T-helper 2 cell (primary cell): ENCODE measurements around the gene POFUT2.
A peak's percentile ranks its signal among the peaks of the same experiment; 100 is the strongest.

Experiments used
- DNase-seq, 5 experiments: peaks; one replicate each; pipeline versions ENCODE4 v3.0.0 to v3.0.0-alpha.2; 2012 to 2022
- total RNA-seq, 2 donors: gene quantifications; one replicate each; lab custom pipeline; 2026; lab: John Stamatoyannopoulos, UW

POFUT2 gene, protein sequence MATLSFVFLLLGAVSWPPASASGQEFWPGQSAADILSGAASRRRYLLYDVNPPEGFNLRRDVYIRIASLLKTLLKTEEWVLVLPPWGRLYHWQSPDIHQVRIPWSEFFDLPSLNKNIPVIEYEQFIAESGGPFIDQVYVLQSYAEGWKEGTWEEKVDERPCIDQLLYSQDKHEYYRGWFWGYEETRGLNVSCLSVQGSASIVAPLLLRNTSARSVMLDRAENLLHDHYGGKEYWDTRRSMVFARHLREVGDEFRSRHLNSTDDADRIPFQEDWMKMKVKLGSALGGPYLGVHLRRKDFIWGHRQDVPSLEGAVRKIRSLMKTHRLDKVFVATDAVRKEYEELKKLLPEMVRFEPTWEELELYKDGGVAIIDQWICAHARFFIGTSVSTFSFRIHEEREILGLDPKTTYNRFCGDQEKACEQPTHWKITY
- total RNA-seq, result 57.4 to 71.4 reads per million in 2 donors

DNA sequence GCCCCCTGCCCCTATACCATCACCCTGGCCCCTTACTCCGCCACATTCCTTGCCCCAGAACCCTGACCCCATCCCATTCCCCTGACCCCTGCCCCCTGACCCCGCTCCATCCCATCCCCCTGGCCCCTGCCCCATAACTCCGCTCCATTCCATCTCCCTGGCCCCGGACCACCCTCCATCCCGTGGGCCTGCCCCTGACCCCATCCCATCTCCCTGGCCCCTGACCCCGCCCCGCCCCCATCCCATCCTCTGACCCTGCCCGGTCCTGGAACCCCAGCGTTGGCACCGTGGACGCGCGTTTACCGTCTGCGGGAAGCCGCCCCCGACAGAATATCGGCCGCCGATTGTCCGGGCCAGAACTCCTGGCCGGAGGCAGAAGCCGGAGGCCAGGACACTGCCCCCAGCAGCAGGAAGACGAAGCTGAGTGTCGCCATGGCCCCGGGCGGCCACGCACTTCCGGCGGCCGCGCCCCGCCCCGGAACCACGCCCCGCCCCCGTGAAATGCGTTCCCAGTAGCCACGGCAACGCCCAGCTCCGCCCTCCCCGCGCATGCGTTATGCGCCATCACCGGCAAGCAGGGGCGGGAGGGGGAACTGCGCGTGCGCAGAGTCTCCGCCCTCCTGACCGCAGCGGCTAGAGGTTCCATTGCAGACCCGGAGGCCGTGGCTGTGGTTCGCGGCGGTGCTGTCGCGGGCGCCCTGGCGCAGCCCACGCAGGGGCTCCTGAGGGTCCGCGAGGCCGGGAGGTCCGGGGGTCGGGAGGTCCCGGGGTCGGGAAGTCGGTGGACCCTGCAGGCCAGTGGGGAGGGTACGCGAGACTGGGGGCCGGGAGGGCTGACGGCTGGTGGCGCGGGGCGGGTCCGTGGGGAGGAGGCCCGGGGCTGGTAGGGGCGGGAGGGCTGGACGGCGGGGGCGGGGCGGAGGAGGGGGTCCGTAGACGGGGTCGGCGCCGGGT, at the start of gene POFUT2:
POFUT2 (minus strand) TSS at position 458 of the 954 bp plus-strand sequence; CDS start at position 434, 24 bp downstream.
- peak; percentile 94 to 99 (median 98) for DNase-seq

DNA sequence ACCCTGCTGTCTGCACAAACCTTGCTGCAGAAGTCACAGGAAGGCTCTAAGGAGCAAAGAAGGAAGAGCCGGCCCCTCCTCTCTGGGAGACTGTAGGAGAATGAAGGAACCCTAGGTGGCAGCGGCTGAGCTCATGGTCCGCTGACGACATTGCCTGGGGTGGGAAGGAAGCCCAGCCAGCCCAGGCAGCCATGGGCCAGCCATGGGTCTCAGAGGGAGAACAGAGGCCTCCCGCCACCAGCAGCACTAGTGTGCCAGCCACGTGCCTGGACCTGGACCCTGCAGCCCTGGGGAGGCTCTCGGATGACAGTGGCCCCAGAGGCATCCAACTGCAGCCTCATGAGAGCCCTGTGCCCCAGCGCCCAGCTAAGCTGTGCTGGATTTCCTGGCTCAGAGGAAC, 49.2 kb upstream of the POFUT2 start:
- DNase-seq, result no peak

DNA sequence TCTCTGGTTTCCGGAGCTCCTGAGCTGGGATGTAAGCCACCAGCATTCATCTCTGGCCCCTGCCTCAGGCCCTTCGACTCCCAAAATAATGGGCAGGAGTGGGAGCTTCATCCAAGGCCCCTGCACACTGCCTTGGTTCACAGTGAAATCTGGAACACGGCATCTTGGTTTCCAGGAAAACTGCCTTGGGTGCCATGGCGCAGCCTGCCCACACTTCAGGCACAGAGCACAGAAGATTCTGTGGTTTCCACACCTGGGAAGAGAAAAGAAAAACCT, 48.8 kb upstream of the POFUT2 start:
- no peak for DNase-seq

DNA sequence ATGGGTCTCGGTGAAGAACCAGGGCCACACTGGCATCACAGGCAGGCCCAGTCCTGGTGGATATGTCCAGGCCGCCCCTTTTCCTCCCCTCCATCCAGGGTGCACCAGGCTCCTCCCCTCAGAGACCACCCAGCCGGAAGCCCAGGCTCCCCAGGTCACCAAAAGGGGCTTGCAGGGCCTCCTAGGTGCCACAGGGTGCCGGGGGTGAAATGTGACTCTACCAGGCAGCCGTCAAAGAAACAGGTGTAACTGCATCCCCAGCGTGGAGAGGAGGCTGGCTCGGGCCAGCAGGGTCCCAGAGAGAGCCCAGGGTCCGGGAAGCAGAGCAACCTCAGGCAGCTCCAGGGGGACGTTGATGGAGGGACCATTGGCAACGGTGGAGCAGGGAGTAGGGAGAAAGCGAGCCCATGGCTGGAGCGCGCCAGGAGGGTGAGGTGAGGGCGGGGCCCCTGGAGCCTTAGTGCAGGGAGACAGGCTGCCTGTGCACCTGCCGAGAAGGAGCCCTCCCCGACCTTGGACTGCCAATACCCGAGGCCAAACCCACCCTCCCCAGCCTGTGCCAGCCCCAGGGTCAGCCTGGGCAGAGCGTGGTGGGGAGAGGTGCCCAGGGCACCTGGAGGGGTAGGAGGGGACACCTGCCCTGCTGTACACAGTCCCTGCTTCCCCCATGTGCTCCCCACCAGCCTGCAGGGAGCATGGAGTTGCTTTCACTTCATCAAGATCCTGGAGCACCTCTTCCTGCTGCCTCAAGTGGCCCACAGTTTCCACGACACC, 48.3 kb upstream of the POFUT2 start:
- no peak for DNase-seq

DNA sequence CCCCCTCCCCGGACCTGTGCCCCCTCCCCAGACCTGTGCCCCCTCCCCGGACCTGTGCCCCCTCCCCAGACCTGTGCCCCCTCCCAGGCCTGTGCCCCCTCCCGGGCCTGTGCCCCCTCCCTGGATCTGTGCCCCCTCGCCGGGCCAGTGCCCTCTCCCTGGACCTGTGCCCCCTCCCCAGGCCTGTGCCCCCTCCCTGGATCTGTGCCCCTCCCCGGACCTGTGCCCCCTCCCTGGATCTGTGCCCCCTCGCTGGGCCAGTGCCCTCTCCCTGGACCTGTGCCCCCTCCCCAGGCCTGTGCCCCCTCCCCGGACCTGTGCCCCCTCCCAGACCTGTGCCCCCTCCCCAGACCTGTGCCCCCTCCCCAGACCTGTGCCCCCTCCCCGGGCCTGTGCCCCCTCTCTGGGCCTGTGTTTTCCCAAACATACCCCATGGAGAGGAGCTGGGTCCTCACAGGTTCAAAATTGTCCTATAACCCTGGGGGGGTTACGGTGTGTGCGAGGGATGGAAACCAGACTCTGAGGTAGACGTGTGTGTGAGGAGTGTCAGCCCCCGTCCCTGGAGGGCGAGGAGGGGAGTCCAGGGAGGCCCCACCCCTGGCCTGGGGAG, 47.6 kb upstream of the POFUT2 start:
- DNase-seq, result no peak

DNA sequence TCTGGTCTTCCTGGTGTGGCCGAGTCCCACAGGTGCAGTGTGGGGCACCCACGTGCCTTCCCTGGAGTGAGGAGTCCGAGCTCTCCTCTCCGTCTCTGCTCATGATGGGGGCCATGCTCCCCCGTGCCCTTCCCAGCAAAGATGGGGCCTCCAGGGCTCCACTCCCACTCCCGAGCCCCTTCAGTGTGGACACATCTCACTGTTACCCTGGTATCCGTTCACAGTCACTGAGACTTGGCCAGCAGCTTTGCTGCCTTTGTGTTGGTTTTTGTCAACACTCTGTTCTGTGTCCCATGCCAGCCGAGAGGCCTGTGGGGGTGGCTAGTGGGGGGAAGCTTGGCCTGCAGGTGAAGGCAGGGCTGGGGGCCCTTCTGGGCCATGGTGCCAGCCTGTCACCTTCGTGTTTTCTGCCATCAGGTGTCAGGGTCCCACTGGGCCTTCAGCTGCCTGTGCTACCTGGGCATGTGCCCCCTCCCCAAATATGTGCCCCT, 46.9 kb upstream of the POFUT2 start:
- no peak for DNase-seq

DNA sequence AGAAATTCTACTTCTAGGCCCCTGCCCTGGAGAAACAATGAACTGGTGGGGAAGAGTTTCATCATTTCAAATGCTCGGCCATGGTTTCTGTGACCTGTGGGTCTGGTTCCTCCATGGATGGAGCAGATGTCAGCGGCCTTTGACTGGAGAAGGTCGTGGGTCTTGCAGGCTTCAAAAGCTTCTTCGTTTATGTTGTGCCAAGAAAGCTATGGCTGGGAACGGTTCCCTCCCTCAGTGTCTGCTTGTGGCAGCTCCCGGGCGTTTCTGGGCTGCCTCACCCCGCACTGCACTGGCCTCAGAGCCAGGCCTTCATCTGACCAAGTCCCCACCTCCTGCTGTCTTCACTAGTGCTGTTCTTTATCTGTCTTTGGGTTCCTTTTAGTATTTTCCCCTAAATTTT, 46.4 kb upstream of the POFUT2 start:
- no peak for DNase-seq

DNA sequence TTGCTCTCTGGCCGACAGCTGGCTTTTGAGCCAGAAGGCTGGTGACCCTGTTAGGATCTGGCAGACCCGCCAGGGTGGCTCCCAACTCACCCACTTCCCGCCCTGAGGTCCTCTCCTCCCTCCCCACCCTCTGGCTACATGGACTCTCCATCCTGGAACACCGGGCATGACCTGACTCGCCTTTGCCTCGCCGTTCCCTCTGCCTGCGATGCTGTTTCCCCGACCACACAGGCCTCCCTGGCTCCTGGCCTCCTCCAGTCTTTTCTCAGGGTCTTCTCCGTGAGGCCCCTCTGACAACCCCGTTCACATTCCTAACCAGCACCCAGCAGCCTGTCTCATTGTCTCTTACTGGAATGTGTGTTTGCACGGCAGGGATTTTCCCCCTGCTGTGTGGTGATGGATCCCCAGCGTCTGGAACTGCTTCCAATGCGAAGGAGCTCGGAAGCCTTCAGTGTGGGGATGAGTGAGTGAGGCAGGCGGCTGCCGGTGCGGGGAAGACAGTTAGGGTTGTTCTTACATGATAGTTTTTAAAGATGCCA, 46.0 kb upstream of the POFUT2 start:
- no peak for DNase-seq

DNA sequence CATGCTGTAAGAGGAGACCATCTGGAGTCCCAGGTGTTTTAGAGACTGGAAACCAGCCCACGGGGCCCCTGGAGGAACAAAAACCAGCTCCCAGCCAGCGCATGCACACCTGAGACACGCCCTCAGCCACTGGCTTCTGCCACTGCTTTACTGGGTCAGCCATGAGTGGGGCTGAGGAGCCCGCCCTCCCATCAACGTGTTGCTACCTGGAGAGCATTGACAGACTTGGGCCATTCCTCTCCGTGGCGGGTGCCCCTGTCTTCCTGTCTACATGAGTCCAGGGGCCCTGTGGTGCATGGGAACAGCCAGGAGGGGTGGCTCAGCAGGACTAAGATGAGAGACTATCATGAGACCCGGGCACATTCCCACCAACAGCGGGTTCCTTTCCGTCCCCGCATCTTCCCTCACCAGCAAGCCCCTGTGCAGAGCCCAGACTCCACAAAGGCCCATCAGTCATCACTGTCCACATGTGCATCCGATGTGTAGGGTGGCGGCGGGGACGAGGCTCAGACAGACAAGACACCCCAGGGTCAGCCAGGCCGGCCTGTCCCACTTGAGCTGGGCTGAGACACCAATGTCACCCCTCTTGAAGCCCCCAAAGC, 45.4 kb upstream of the POFUT2 start:
- DNase-seq, result no peak

DNA sequence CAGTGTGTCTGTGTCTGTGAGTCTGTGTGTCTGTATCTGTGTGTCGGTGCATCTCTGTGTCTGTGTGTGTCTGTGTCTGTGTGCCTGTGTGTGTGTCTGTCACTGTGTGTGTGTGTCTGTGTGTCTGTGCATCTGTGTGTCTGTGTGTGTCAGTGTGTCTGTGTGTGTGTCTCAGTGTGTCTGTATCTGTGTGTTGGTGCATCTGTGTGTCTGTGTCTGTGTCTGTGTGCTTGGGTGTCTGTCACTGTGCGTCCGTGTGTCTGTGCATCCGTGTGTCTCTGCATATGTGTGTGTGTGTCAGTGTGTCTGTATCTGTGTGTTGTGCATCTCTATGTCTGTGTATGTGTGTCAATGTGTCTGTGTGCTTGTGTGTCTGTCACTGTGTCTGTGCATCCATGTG, 44.7 kb upstream of the POFUT2 start:
- no peak for DNase-seq

DNA sequence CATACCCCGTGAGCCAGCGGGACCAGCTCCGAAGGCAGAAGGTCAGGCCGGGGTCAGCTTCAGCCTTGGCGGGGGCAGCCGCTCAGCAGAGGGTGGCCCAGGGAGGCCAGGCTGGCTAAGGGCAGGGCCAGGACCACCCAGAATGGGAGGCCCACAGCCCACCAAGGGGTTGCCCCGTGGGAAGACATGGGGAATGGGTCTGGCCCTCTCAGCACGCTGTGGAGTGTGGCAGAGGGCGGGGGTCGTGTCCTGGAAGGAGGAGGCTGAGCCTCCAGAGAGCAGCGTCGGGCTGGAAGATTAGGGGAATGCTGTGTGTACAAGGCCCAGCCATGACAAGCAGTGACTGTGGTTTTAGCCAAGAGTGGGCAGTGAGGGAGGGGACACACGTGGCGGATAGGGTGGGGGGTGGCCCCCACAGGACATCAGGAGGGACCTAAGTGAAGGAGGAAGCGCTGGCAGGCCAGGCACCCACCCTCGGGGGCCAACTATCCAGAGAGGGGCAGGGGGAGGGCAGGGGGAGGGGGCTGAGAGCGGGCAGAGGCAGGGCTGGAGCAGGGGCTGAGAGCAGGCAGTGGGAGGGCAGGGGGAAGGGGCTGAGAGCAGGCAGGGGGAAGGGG, 43.9 kb upstream of the POFUT2 start:
- DNase-seq, result no peak

DNA sequence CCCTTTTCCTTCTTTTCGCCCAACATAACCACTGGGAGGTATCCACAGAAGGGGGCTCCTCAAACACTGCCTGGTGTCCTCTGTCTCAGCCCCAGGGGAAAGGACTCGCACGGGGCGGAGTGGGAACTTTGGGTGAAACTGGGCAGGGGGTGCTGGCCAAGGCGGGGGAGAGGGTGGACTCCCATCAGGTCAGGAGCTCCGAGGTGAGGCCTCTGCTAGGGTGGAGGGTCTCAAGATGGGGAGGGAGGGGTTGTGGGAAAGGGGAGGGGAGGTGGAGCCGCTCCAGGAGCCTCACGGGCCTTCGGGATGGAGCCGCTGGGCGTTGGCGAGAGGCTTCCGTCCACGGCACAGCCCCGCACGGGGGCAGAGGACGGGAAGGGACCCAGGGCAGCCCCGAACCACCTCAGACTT, 43.2 kb upstream of the POFUT2 start:
- DNase-seq, result no peak

DNA sequence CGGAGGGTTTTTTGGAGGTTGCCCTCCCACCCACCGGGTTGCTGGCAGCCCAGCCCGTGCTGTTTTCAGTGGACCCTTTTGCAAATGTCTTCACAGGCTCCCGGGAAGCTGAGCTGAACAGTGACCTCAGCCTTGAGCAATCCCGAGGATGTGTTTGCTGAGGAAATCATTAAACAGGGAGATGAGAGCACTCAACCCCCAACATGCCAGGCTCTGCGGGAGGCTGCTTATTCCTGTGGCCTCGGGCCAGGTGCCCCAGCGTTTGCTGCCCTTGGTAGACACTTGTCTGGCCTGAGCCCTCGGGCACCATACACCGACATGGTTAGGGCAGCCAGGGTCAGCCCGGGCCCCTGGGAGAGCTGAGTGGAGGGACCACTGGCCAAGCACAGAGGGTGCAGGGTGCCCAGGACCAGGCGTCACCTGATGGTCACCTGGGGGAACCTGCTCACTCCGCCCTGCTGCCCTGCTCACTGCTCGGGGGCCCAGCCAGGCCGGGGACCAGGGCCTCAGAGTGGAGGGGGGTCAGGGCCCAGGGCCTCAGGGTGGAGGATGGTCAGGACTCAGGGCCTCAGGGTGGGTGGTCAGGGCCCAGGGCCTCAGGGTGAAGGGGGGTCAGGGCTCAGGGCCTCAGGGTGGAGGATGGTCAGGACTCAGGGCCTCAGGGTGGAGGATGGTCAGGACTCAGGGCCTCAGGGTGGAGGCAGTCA, 42.5 kb upstream of the POFUT2 start:
- DNase-seq, result no peak

DNA sequence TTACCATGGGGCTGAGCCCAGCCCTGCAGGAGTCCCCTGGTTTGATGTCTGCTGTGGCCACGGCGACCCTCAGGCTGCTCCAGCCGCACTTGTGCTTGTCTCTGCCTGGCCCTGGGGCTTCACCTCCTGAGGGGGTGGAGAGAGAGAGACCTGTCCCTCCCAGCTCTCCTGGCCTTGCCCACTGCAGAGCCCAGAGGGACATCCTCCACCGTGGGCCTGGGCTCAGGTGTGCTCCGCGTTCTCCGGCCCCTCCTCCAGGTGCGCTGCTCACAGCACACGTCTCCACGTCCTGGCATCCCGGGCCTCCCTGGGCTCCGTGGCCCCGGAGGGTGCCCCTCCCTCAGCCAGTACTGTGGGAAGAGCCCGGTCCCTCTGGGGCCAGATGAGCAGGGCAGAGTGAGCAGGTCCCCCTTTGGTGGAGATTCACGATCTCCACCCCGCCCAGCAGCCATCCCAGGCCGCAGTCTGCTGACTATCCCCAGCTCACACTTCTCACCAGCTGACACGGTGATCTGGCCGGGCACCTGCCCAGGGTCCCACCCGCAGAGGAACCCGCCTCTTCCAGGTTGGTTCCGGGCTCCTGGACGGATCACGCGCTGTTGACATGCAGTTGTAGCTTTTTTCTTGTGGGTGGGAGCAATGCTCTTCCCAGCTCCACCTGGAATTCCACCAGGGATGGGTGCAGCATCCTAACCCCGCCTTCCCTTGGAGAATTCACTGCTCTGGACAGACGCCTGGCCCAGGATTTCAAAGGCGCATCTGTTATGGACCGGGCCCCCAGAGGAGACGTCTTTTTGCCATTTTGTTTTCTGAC, 41.8 kb upstream of the POFUT2 start:
- no peak for DNase-seq

DNA sequence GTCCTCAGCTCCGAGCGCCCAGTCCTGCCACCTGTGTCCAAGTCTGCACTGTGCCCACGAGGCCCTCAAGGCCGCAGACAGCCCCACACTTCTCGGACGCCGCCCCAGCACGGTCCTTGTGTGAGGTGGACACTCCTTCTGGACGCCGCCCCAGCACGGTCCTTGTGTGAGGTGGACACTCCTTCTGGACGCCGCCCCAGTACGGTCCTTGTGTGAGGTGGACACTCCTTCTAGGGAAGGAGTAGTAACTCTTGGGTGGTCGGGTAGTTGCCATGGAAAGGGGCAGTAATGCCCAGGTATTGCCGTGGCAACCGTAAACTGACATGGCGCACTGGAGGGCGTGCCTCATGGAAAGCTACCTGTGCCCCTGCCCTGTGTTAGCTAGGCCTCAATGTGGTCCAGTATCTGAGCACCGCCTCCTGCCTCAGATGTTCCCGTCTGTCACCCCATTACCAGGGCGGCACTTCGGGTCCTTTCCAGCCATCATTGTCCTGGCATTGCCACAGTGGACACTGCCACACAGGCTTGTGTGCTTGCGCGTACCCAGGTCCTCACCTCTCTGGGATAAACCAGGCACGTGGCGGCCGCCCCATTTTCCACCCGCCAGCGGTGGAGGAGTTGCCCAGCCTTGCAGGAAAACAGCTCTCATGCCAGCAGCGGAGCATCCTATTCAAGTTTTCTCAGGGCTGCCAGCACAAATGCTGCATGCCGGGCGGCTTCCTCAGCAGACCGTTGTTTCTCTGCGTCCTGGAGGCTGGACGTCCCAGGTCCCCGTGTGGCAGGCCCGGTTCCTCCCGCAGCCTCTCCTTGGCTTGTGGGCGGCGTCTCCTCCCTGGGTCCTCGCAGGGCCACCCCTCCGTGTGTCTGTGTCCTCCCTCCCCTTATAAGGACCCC, 40.8 kb upstream of the POFUT2 start:
- DNase-seq, result no peak

DNA sequence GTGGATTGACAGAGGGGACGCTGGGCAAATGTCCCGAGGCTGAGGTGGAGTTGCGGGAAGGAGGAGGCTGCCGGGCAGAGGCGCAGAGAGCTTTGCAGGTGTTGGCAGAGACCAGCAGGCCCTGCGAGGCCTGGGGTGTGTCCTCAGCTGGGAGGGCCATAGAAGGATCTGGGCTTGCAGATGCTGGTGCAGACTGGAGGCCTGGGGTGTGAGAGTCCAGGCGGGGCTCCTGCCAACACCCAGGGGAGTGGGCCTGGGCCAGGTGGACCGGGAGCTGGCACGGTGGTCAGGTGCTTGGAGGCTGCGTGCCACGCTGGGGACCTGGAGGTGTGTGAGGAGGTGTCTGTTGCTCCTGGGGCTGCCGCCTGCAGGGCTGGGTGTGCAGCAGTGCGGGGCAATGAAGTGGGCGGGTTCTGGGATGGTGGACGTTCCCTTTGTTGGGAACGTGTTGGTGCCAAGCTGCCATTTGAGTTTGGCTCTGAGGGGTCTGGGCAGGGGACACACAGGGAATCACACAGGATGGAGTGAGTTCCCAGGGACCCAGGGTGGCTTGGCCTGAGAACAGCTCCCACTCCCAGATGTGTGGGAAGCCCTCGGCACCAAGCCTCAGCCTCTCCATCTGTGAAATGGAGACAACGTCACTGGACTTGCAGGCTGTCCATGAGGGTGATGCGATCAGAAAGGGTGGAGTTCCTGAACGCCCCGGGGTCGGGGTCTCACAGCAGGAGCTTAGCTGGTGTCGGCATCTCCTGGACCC, 39.9 kb upstream of the POFUT2 start:
- DNase-seq, result no peak

DNA sequence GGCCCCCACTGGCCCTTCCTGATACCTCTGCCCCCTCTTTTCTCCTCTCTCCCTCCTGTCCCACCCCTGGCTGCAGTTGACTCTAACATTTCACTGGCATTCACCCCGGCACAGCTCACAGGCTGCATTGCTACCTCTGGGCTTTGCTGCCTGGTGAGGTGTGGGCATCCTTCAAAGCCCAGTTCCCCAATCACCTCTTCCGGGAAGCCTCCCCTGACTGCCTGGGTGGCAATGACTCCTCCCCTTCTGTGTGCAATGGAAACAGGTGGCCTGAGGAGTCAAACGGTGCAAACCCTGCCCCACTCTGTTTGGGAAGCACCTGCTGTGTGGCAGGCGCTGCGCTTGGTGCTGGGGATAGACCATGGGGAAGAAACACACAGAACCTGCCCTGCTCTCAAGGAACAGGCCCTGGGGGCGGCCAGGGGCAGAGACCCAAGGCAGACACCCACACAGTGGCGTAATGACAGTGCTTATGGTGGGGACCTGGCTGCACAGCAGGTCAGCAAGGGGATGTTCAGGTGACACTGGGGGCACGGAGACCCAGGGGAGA, 39.3 kb upstream of the POFUT2 start:
- no peak for DNase-seq
